Measurements from ENCODE around the gene PRKCH.

The PRKCH gene

GRCh38 chr14:61537563-61538463 lies 216.4 kb downstream of the PRKCH start:
- peak; percentile 35 for DNase-seq

GRCh38 chr14:61538464-61539022 lies 217.2 kb downstream of the PRKCH start:
- no peak for DNase-seq

- DNase-seq, result no peak
Measured at GRCh38 chr14:61539631-61540030, 218.3 kb downstream of the PRKCH start.

- DNase-seq, result no peak
Measured at GRCh38 chr14:61540931-61541330, 219.6 kb downstream of the PRKCH start.

GRCh38 chr14:61542848-61543790 lies 221.7 kb downstream of the PRKCH start:
- DNase-seq, result no peak

- no peak for DNase-seq
Measured at GRCh38 chr14:61543946-61544345, 222.6 kb downstream of the PRKCH start.

GRCh38 chr14:61544448-61545330 lies 223.3 kb downstream of the PRKCH start:
- no peak for DNase-seq

GRCh38 chr14:61545726-61546455 lies 224.5 kb downstream of the PRKCH start:
- no peak for DNase-seq

GRCh38 chr14:61547186-61548069 lies 226.0 kb downstream of the PRKCH start:
- no peak for DNase-seq

GRCh38 chr14:61549425-61549824 lies 228.0 kb downstream of the PRKCH start:
- no peak for DNase-seq

- no peak for DNase-seq
Measured at GRCh38 chr14:61551384-61551783, 230.0 kb downstream of the PRKCH start.

- DNase-seq, result no peak
Measured at GRCh38 chr14:61552241-61552640, 230.9 kb downstream of the PRKCH start.

- DNase-seq, result no peak
Measured at GRCh38 chr14:61553730-61554641, 232.6 kb downstream of the PRKCH start.

GRCh38 chr14:61555056-61555838 lies 233.9 kb downstream of the PRKCH start:
- no peak for DNase-seq

GRCh38 chr14:61556455-61556854 lies 235.1 kb downstream of the PRKCH start:
- DNase-seq, result no peak

GRCh38 chr14:61557262-61557661 lies 235.9 kb downstream of the PRKCH start:
- no peak for DNase-seq

GRCh38 chr14:61557854-61558253 lies 236.5 kb downstream of the PRKCH start:
- DNase-seq, result no peak

- DNase-seq, result no peak
Measured at GRCh38 chr14:61558271-61558670, 236.9 kb downstream of the PRKCH start.

All from NCI-H774 (cell line).